MCF 10A (cell line): ENCODE measurements around the gene BNC2. TPM values are rescaled to one million over a fixed set of nuclear protein-coding genes. Genes with fewer than 3 reads are reported as not detected.

Experiments used
- BruUV-seq: library from RNA; stranded (reverse); fragments of 400-500 nt; replicated peaks from 2 replicates; lab custom pipeline; 2021; lab: Mats Ljungman, UMichigan
- CTCF ChIA-PET: fragments of 300-600 bp; sonication (Branson Sonifier 250); formaldehyde crosslinking; extraction: SDS; loops from one replicate; lab custom pipeline; 2021; ENCODE audit warnings: antibody characterized with exemption, inconsistent platforms; lab: Yijun Ruan, JAX
- POLR2A ChIA-PET: fragments of 300-600, 350-650 bp; sonication (Branson Sonifier 250); formaldehyde crosslinking; extraction: SDS; loops from one replicate; lab custom pipeline; 2020; ENCODE audit warnings: antibody characterized with exemption, inconsistent platforms; lab: Yijun Ruan, JAX
- DNase-seq: peaks from one replicate; pipeline ENCODE4 v3.0.0-alpha.2; 2018; ENCODE audit not compliant: unreplicated experiment
- H3K27ac Mint-ChIP-seq: one replicate; pipeline ENCODE4 v1.8.0; 2022; ENCODE audit warnings: mild to moderate bottlenecking, low read depth, mixed read lengths; ENCODE audit not compliant: unreplicated experiment
- H3K27me3 Mint-ChIP-seq: one replicate; pipeline ENCODE4 v1.8.0; 2022; ENCODE audit warnings: mixed read lengths; ENCODE audit not compliant: insufficient read depth, unreplicated experiment
- H3K36me3 Mint-ChIP-seq: one replicate; pipeline ENCODE4 v1.8.0; 2022; ENCODE audit warnings: mild to moderate bottlenecking, moderate library complexity, mixed read lengths; ENCODE audit not compliant: insufficient read depth, unreplicated experiment
- H3K4me1 Mint-ChIP-seq: one replicate; pipeline ENCODE4 v1.8.0; 2022; ENCODE audit warnings: mixed read lengths; ENCODE audit not compliant: insufficient read depth, unreplicated experiment
- H3K4me3 Mint-ChIP-seq: one replicate; pipeline ENCODE4 v1.8.0; 2022; ENCODE audit warnings: mild to moderate bottlenecking, moderate library complexity, mixed read lengths; ENCODE audit not compliant: unreplicated experiment
- H3K9me3 Mint-ChIP-seq: one replicate; pipeline ENCODE4 v1.8.0; 2022; ENCODE audit warnings: mixed read lengths; ENCODE audit not compliant: unreplicated experiment
- CTCF ChIP-seq: fragments of 200-600 bp; IDR thresholded peaks from one replicate; pipeline ENCODE4 v1.8.0; 2022; ENCODE audit warnings: antibody characterized with exemption, mild to moderate bottlenecking; ENCODE audit not compliant: unreplicated experiment
- intact Hi-C: fragments of 100-400 bp; cut with micrococcal nuclease; formaldehyde crosslinking; loops from 2 replicates; pipeline ENCODE4 v1.14.1; 2022
- total RNA-seq: library from RNA; stranded (reverse); gene quantifications from 2 replicates; pipeline ENCODE4 v1.2.3, GENCODE V29; 2022

Gene BNC2
- total RNA-seq, 1 experiment from 2014 or later = not detected

GRCh38 chr9:16727452-16728136, 142.9 kb downstream of the BNC2 start:
- H3K4me3 Mint-ChIP-seq = peak overlapping the region; percentile 78
- POLR2A ChIA-PET = no interaction called here
- TF ChIP-seq CTCF = no peak
- CTCF ChIA-PET = interaction anchor here (0.6 kb wide), 1 partner anchor 368 kb away, joined by 3 read pairs; no protein-coding TSS in a partner anchor
- peaks cover 19% of the 10 kb centered on the region for H3K27me3 Mint-ChIP-seq
- peak; percentile 5 for DNase-seq
- H3K36me3 Mint-ChIP-seq = no peaks in the 10 kb centered on the region
- H3K27ac Mint-ChIP-seq = no peak overlapping the region
- H3K9me3 Mint-ChIP-seq = no peaks in the 10 kb centered on the region
- intact Hi-C loops = loop anchor here (1.0 to 10.0 kb wide), 3 partner anchors 461 to 853 kb away; no protein-coding TSS in a partner anchor
- BruUV-seq = no TSS peak
- peaks cover 5% of the 10 kb centered on the region for H3K4me1 Mint-ChIP-seq

DNA sequence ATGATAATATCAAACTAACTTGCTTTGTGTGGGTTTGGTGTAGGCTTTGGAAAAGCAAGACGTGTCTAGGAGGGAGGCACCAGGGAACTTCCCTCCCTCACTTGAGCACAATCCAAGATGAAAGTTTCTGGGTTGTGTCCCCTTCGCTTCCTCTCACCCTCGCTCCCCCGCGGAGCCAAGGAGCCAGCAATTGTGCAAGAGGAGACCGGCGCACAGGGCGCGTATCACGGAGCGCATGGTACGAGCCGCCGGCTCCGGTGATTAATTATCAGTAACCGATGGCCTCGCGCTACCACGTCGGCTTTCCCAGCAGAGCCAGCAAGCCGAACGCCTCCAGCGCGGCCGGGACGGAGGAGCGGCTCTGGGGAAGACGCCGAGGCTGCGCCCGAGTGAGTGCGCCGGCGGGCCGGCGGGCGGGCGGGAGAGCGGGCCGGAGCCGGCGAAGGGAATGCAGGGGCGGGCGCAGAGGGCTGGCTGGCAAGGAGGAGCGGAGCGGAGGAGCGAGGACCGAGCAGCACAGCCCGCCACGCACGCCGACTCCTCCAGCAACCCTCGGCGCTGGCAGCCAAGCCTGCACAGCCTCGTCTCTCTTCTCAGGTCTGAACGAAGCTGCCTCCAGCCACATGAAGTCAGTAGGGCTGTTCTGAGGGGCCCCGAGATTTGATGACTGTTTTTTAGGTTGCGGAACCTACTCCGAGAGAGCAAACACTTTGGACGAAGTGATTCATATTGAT, 143.6 kb downstream of the BNC2 start:
- TF ChIP-seq CTCF = no peak
- no TSS peak for BruUV-seq
- H3K9me3 Mint-ChIP-seq = no peaks in the 10 kb centered on the region
- peaks cover 5% of the 10 kb centered on the region for H3K4me1 Mint-ChIP-seq
- peak overlapping the region; percentile 78 for H3K4me3 Mint-ChIP-seq
- no peaks in the 10 kb centered on the region for H3K36me3 Mint-ChIP-seq
- POLR2A ChIA-PET = interaction anchor here (1.1 kb wide), 1 partner anchor 550 kb away, joined by 4 read pairs; no protein-coding TSS in a partner anchor
- H3K27me3 Mint-ChIP-seq = peaks cover 21% of the 10 kb centered on the region
- no peak overlapping the region for H3K27ac Mint-ChIP-seq
- intact Hi-C loops = loop anchor here (1.0 to 10.0 kb wide), 3 partner anchors 461 to 852 kb away; no protein-coding TSS in a partner anchor
- CTCF ChIA-PET = interaction anchor here (1.3 kb wide), 1 partner anchor 191 kb away, joined by 5 read pairs; no protein-coding TSS in a partner anchor
- DNase-seq = peak; percentile 85

DNA sequence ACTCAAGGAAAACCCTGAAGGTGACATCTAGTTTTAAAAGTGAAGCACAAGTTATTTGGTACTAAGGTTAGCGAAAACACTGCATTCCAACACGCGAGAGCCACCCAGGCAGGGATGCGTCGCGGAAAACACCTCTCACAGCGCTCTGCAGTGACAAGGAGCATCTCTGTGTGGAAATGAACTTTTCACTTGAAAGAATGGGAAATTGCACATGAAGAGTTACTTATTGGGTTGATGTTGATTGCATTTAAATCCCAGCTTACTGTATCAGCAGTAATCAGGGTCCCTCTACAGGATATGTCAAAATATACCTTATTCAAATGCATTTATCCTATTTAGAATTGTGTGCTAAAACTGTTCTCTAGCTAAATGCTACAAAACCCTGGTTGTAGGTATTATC, 144.4 kb downstream of the BNC2 start:
- peak; percentile 37 for DNase-seq
- peak; percentile 17 for TF ChIP-seq CTCF
- no TSS peak for BruUV-seq
- ChIA-PET CTCF (interaction anchor here (1.1 to 1.3 kb wide), 2 partner anchors 192 to 383 kb away, joined by 4 to 5 read pairs; no protein-coding TSS in a partner anchor), POLR2A (interaction anchor here (1.1 kb wide), 1 partner anchor 549 kb away, joined by 4 read pairs; no protein-coding TSS in a partner anchor)
- no peak overlapping the region for H3K27ac Mint-ChIP-seq
- H3K4me3 Mint-ChIP-seq = peak overlapping the region; percentile 78
- H3K27me3 Mint-ChIP-seq = peaks cover 30% of the 10 kb centered on the region
- intact Hi-C loops = loop anchor here (5.0 to 10.0 kb wide), 2 partner anchors 534 to 851 kb away; no protein-coding TSS in a partner anchor
- H3K4me1 Mint-ChIP-seq = peaks cover 5% of the 10 kb centered on the region
- no peaks in the 10 kb centered on the region for H3K36me3 Mint-ChIP-seq
- no peaks in the 10 kb centered on the region for H3K9me3 Mint-ChIP-seq

DNA sequence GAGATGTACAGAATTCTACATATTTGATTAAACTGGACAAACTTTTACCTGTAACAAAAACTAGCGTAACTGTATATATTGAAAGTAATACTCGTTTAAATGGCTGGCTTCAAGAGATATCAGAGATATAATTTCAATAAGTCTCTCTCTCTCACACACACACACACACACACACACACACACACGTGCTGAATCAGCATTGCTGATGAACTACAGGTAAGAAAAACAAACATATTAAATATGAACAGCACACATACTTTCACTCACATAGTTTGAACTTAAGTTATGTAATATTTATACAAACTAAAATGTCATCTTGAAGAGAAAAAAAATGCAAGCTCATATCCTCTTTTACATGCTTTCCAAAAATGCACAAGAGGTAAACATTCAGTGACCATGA, 145.4 kb downstream of the BNC2 start:
- no peak for TF ChIP-seq CTCF
- H3K27me3 Mint-ChIP-seq = peaks cover 27% of the 10 kb centered on the region
- intact Hi-C loops = loop anchor here (5.0 to 10.0 kb wide), 2 partner anchors 533 to 850 kb away; no protein-coding TSS in a partner anchor
- CTCF ChIA-PET = interaction anchor here (0.6 to 1.3 kb wide), 4 partner anchors 55 to 382 kb away, joined by 4 to 6 read pairs (median 4); no protein-coding TSS in a partner anchor
- H3K36me3 Mint-ChIP-seq = no peaks in the 10 kb centered on the region
- no TSS peak for BruUV-seq
- peaks cover 5% of the 10 kb centered on the region for H3K4me1 Mint-ChIP-seq
- POLR2A ChIA-PET = no interaction called here
- H3K27ac Mint-ChIP-seq = no peak overlapping the region
- DNase-seq = no peak
- no peak overlapping the region for H3K4me3 Mint-ChIP-seq
- no peaks in the 10 kb centered on the region for H3K9me3 Mint-ChIP-seq
